Smooth muscle cell (in vitro differentiated cells): ENCODE measurements around the gene THRAP3. TPM values are rescaled to one million over a fixed set of nuclear protein-coding genes. Genes with fewer than 3 reads are reported as not detected.

Experiments
- DNase-seq: peaks from one replicate; lab custom pipeline; 2025; ENCODE audit not compliant: unreplicated experiment; lab: John Stamatoyannopoulos, UW
- H2AFZ ChIP-seq: fragments of 200-600 bp; sonication (generic); 2 replicates; pipeline ENCODE4 v1.6.0; 2016; ENCODE audit warnings: antibody characterized with exemption, low read depth, mild to moderate bottlenecking
- H3F3A ChIP-seq: fragments of 200-600 bp; sonication (generic); 2 replicates; pipeline ENCODE4 v1.6.0; 2017; ENCODE audit warnings: antibody characterized with exemption, low read depth
- H3K27ac ChIP-seq: fragments of 200-600 bp; sonication (generic); 2 replicates; pipeline ENCODE4 v1.5.1; 2016; ENCODE audit warnings: low read depth, mild to moderate bottlenecking
- H3K27me3 ChIP-seq: fragments of 200-600 bp; sonication (generic); 2 replicates; pipeline ENCODE4 v1.6.1; 2016; ENCODE audit warnings: low read depth, mild to moderate bottlenecking
- H3K36me3 ChIP-seq: fragments of 200-600 bp; sonication (generic); 2 replicates; pipeline ENCODE4 v1.5.1; 2016; ENCODE audit warnings: low read depth
- H3K4me1 ChIP-seq: fragments of 200-600 bp; sonication (generic); 2 replicates; pipeline ENCODE4 v1.5.1; 2016; ENCODE audit warnings: low read depth
- H3K4me2 ChIP-seq: fragments of 200-600 bp; sonication (generic); 2 replicates; pipeline ENCODE4 v1.6.0; 2016; ENCODE audit warnings: mild to moderate bottlenecking
- H3K4me3 ChIP-seq: fragments of 200-600 bp; sonication (generic); 2 replicates; pipeline ENCODE4 v1.5.1; 2016; ENCODE audit warnings: mild to moderate bottlenecking
- H3K79me2 ChIP-seq: fragments of 200-600 bp; sonication (generic); 2 replicates; pipeline ENCODE4 v1.6.0; 2016; ENCODE audit warnings: low read depth, mild to moderate bottlenecking
- H3K9ac ChIP-seq: fragments of 200-600 bp; sonication (generic); 2 replicates; pipeline ENCODE4 v1.6.0; 2016; ENCODE audit warnings: low read depth
- H3K9me3 ChIP-seq: fragments of 200-600 bp; sonication (generic); replicated peaks from 2 replicates; pipeline ENCODE4 v1.5.1; 2016; ENCODE audit warnings: low read depth
- H4K20me1 ChIP-seq: fragments of 200-600 bp; sonication (generic); 2 replicates; pipeline ENCODE4 v1.6.0; 2016; ENCODE audit warnings: low read depth
- WGBS: methylation state at CpG from one replicate; pipeline ENCODE4 v1.1.7; 2016; ENCODE audit warnings: low lambda C conversion rate; 5-methylcytosine and 5-hydroxymethylcytosine counted together
- polyA plus RNA-seq: library from polyadenylated mRNA; unstranded; fragments of >200 nt; fragmentation: Nextera tagmentation; extraction: Ambion mirVana; gene quantifications from 2 replicates; pipeline ENCODE4 v1.2.1, GENCODE V29; 2016
- total RNA-seq: library from RNA; depleted of rRNA; stranded (reverse); fragments of >200 nt; gene quantifications from 2 replicates; pipeline ENCODE4 v1.2.3, GENCODE V29; 2014
- TF ChIP-seq, protein P1 (sequence below): fragments of 200-600 bp; sonication (generic); IDR thresholded peaks from 2 replicates; pipeline ENCODE4 v1.5.1; 2017; ENCODE audit warnings: borderline replicate concordance, mild to moderate bottlenecking, antibody characterized with exemption; ENCODE audit not compliant: insufficient read depth, poor library complexity, severe bottlenecking

Gene THRAP3
- total and polyA plus RNA-seq, 2 experiments from 2014 or later = 45.1 to 60.5 TPM

DNA sequence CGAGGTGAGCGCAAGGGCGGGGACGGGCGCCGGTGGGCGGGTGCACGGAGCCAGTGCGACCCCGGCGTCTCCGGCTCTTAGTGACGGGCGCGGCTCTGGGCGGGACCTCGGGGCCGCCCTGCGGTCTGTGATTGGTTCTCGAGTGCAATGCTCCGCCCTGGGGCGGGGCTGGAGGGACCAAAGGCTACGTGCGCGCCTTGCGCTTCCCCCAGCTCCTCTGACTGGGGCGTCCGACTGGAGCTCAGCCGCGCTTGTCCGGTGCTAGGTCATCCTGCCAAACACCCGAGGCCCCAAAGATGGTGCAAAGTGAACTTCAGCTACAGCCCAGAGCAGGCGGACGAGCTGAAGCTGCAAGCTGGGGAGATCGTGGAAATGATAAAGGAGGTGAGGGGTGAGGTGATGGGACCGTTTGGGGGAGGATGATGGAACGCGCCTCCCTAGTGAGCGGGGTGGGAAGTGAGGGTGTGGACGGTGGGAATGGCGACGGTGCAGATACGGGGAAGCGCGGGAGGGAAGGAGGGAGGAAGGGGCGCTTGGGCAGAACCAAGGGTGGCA lies 82.7 kb downstream of the THRAP3 start:
- H3K9ac ChIP-seq = peak overlapping the region; percentile 75
- H4K20me1 ChIP-seq = peaks cover 22% of the 10 kb centered on the region
- DNase-seq = peak; percentile 73
- H3K27me3 ChIP-seq = no peaks in the 10 kb centered on the region
- peak overlapping the region; percentile 87 for H3K27ac ChIP-seq
- peak overlapping the region; percentile 84 for H3K4me3 ChIP-seq
- peaks cover 16% of the 10 kb centered on the region for H3F3A ChIP-seq
- no peaks in the 10 kb centered on the region for H3K9me3 ChIP-seq
- H2AFZ ChIP-seq = no peak overlapping the region
- TF ChIP-seq, protein P1, sequence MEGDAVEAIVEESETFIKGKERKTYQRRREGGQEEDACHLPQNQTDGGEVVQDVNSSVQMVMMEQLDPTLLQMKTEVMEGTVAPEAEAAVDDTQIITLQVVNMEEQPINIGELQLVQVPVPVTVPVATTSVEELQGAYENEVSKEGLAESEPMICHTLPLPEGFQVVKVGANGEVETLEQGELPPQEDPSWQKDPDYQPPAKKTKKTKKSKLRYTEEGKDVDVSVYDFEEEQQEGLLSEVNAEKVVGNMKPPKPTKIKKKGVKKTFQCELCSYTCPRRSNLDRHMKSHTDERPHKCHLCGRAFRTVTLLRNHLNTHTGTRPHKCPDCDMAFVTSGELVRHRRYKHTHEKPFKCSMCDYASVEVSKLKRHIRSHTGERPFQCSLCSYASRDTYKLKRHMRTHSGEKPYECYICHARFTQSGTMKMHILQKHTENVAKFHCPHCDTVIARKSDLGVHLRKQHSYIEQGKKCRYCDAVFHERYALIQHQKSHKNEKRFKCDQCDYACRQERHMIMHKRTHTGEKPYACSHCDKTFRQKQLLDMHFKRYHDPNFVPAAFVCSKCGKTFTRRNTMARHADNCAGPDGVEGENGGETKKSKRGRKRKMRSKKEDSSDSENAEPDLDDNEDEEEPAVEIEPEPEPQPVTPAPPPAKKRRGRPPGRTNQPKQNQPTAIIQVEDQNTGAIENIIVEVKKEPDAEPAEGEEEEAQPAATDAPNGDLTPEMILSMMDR = no peak
- WGBS = under 1% methylated on average over 39 of the region's 46 CpGs
- H3K4me2 ChIP-seq = peak overlapping the region; percentile 98
- peaks cover 2% of the 10 kb centered on the region for H3K36me3 ChIP-seq
- peaks cover 19% of the 10 kb centered on the region for H3K79me2 ChIP-seq
- H3K4me1 ChIP-seq = peaks cover 10% of the 10 kb centered on the region

DNA sequence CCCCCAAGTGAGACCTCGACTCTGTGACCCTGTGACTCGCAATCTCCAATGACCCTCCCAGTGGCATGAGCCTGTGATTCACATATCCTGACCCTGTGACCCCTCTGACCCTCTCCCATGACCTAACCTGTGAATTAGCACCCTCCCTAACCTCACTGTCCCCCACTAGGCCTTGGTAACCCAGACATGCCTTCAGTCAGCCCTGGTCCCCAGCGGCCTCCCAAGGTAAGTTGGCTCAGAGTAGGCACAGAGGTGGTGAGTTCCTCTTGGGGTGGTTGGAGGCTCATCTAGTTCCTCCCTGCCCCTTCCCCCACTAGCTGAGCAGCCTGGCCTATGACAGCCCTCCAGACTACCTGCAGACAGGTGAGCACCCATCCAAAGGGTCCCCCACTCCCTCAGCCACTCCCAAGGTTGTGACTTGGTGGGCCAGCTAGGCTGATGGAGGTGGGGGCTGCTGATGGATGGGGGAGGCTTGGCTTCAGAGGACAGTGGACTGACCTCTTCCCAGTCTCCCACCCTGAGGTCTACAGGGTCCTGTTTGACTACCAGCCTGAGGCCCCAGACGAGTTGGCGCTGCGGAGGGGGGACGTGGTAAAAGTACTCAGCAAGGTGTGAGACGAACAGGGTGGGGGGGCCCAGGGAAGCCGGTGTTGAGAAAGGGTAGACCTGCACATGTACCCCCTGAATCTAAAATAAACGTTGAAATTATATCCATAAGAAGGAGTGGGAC lies 83.5 kb downstream of the THRAP3 start:
- Histone ChIP-seq H4K20me1 (peaks cover 22% of the 10 kb centered on the region), H3K4me3 (peak overlapping the region; percentile 84), H3F3A (peaks cover 13% of the 10 kb centered on the region), H3K4me2 (peak overlapping the region; percentile 98), H3K27me3 (no peaks in the 10 kb centered on the region), H2AFZ (no peak overlapping the region), H3K27ac (no peak overlapping the region), H3K9ac (peak overlapping the region; percentile 71), H3K79me2 (peaks cover 19% of the 10 kb centered on the region), H3K4me1 (peaks cover 10% of the 10 kb centered on the region), H3K36me3 (no peaks in the 10 kb centered on the region), H3K9me3 (no peaks in the 10 kb centered on the region)
- TF ChIP-seq, protein P1 = no peak
- DNase-seq = no peak
- WGBS = 76% methylated on average over 9 of the region's 10 CpGs

DNA sequence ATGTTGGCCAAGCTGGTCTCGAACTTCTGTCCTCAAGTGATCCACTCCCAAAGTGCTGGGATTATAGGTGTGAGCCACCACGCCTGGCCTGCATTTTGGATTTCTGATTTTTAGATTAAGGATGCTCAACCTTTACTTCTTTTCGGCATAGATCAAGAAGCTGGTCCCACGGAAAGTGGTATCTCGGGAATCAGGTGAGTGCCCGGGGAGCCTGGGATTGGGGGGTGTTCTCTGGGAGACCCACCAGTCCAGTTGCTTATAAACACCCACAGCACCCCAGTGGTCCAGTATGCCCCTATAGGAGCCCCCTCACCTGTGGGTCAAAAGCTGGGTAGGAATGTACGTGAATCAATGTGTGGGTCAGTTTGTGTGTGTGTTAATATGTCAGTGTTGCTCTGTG lies 85.2 kb downstream of the THRAP3 start:
- WGBS = 97% methylated on average over 7 of the region's 7 CpGs
- TF ChIP-seq, protein P1 = no peak
- Histone ChIP-seq H3K4me1 (peaks cover 10% of the 10 kb centered on the region), H3K4me2 (no peak overlapping the region), H3K36me3 (no peaks in the 10 kb centered on the region), H3K4me3 (no peak overlapping the region), H3K9me3 (no peaks in the 10 kb centered on the region), H4K20me1 (peaks cover 26% of the 10 kb centered on the region), H3K9ac (no peak overlapping the region), H3K27me3 (no peaks in the 10 kb centered on the region), H3K27ac (no peak overlapping the region), H3F3A (peaks cover 6% of the 10 kb centered on the region), H2AFZ (no peak overlapping the region), H3K79me2 (peaks cover 19% of the 10 kb centered on the region)
- DNase-seq = no peak
